GF-D8 (cell line): ENCODE measurements around the gene ADAMTS19.

Experiments used
- DNase-seq: peaks from one replicate; lab custom pipeline; 2025; lab: John Stamatoyannopoulos, UW

ADAMTS19 gene

GRCh38 chr5:129689045-129689444, 228.9 kb downstream of the ADAMTS19 start:
- no peak for DNase-seq

DNA sequence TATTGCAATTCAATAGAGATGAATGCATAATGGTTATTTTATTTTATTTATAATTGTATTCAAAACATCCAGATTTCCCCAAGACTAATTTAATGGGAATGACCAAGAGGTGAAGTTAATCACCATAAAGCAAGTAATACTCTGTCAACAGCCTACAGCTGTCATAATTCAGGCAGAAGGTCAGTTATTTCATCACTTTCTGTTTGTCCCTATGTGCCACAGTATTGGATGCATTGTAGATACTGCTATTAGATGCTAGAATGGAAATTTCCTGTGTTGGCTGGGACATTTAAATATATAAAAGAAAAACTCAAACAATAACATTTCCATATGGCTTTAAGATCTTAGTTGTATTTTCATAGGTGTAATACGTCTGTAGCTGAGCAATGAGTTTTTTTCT, 231.1 kb downstream of the ADAMTS19 start:
- no peak for DNase-seq

DNA sequence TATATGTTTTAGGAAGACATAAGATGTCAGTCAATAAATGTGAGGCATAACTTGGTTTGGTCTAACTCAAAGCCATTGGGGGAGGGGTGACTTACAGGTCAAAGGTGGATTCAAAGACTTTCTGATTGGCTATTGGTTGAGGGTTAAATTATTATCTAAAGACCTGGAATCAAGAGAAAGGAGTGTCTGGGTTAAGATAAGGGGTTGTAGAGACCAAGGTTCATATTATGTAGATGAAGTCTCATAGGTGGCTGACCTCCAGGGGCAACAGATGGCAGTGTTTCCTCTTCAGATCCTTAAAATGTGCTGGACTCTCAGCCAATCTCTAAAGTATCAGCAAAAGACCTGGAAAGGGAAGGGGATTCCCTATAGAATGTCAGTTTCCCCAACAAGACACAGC, 236.5 kb downstream of the ADAMTS19 start:
- DNase-seq, result no peak

DNA sequence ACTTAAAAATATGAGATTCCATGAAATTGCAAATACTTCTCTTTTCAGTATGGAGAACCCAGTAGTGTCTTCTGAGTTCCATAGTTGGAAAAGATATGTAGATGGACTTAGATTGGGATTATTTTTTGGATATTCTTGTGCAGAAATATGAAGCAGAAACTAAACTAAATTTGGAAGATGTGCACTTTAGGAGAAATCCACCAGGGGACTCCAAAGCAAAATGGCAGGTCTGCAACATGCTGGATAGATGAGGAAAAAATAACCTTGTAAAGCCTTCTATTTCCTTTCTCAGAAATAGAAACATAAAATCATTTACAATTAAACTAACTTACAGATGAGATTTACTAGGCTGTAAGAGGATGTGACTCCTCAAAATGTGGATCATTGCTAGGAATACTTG, 238.6 kb downstream of the ADAMTS19 start:
- no peak for DNase-seq

DNA sequence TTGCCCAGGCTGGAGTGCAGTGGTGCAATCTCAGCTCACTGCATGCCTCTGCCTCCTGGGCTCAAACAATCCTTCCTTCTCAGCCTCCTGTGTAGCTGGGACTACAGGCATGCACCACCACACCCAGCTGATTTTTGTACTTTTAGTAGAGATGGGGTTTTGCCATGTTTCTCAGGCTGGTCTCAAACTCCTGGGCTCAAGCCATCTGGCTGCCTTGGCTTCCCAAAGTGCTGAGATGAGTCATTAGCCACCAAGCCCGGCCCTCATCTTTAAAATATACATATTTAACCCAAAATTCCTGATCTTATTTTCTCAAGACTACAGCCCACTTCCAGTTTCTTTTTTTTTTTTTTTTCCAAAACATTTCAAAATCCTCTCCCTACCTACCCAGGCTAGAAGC, 256.1 kb downstream of the ADAMTS19 start:
- no peak for DNase-seq

GRCh38 chr5:129716651-129717050, 256.6 kb downstream of the ADAMTS19 start:
- DNase-seq, result no peak

DNA sequence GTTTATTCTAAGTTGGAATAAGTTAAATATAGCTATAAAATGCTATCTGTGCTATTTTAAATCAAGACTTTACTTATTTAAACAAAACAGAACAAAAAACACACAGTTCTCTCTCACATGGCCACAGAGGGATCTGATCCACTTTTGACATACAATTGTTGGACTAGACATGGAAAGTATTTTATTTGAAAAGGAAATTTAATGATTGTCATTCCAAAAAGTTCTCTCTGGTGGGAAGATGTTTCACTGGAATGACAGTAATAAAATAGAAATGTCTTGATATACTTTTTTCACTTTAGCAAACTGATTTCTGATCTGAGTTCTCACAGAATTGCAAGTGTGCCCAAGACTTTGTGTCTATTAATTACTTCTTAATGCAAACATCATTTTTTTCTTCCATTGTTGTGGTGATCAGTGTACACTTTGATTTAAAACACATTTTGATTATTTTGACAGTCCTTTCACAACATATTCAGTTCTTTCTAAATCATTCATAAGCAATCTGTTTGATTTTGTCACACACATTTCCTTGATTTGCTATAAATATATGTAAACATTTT, 257.7 kb downstream of the ADAMTS19 start:
- DNase-seq, result no peak

- DNase-seq, result no peak
Observed at GRCh38 chr5:129718471-129719090, 258.5 kb downstream of the ADAMTS19 start.

DNA sequence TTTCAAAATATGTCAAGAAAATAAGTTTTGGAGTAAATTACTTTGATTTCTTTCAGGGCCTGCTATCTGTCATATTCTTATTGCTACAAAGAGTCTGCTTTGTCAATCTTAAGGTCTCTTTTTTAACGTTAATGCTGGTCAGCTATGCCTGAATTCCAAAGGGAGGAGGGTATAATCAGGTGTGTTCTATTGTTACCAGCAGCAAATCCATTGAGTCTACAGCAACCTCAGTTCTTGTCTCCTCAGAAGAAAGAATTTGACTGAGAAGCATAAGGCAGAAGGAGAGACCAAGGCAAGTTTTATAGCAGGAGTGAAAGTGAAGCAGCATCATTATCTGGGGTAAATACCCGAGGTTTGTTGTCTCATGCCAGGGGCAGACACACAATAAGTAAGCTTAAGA, 264.1 kb downstream of the ADAMTS19 start:
- no peak for DNase-seq

- DNase-seq, result no peak
Observed at GRCh38 chr5:129724647-129725046, 264.5 kb downstream of the ADAMTS19 start.

- DNase-seq, result no peak
Observed at GRCh38 chr5:129739773-129740172, 279.7 kb downstream of the ADAMTS19 start.

DNA sequence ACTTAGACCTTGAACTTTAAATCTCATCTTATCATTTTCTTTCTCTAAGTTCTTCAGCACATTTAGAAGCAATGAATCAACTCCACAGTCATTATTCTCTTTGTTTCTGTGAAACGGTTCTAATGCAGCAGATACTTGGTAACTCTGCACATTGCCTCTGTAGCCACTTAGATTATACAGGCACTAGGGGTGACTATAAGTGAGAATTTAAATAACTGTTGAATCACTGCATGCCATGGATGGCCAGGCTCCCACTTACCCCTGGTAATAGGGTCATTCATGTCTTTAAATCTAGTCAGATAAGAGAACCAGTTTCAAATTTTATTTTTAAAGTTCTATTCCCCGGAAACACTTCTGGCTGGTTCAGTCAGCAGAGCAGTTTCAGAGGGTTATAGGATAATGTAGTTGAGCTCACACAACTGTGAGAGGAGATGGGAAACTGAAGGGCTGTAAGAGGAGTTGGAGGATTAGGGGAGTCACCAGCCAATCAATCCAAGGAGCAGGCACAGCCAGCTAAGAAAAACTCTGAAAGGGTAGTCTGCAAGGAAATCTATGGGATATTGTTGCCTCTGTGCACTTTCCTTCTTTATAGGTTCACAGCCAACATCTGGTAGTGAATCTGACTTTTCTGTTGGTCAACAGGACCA, 283.6 kb downstream of the ADAMTS19 start:
- no peak for DNase-seq

DNA sequence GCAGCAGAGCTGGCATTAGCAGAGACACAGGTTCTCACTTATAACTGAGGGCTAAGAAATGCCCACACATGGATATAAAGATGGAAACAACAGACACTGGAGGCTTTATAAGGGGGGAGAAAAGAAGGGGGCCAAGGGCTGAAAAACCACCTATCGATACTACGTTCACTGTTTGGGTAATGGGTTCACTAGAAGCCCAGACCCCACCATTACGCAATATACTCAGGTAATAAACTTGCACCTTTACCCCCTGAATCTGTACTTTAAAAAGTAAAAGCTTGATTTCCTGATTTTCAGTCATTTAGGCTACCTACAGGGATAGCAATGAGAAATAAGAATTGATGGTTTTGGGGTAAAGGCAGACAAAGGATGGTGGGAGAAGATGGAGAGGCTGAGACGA, 285.9 kb downstream of the ADAMTS19 start:
- DNase-seq, result no peak

- no peak for DNase-seq
Observed at GRCh38 chr5:129746876-129747275, 286.8 kb downstream of the ADAMTS19 start.

DNA sequence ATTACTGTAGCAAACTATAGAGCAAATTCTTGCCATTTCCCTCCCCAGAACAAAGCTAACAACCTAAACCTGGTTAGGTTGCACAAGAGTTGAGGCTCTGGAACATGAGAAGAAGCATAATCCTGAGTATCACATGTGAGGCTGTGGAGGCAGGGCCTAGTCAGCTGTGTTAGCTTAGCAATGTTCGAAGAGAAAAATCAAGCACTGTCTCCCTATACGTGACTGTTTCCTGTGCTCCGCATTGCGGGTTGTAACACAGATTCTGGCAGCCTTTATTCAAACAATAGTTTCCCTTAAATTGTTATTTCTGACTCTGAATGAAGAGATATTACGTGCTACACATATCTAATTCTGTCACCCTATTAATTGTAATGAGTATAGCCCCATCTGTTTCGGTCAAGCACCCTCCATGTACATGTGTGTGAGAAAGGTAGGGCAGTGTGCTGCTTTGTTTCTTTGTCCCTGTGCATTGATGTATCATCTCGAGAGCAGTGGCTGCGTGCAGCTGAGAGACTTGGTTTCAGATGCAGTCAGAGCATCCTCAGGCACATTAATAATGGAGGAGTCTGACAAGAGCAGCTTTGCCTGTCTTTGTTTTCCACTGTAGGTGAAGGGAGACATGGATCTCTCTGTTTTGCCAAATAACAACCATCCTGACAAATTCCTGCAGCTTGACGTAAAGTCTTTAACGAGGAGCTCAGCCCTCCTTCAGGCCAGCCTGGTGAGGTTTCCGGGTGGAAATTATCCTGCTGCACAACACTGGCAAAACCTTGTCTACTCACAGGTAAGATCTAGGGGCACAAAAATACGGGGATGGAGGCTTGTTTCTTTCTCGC, 287.7 kb downstream of the ADAMTS19 start, which contains the start of gene MINAR2:
MINAR2 (plus strand) TSS at position 523 of the 836 bp plus-strand sequence; CDS start at position 620, 97 bp downstream.
- no peak for DNase-seq

GRCh38 chr5:129748913-129749880, 289.1 kb downstream of the ADAMTS19 start:
- no peak for DNase-seq

- DNase-seq, result no peak
Observed at GRCh38 chr5:129760636-129761325, 300.7 kb downstream of the ADAMTS19 start.

- no peak for DNase-seq
Observed at GRCh38 chr5:129763651-129764050, 303.6 kb downstream of the ADAMTS19 start.

DNA sequence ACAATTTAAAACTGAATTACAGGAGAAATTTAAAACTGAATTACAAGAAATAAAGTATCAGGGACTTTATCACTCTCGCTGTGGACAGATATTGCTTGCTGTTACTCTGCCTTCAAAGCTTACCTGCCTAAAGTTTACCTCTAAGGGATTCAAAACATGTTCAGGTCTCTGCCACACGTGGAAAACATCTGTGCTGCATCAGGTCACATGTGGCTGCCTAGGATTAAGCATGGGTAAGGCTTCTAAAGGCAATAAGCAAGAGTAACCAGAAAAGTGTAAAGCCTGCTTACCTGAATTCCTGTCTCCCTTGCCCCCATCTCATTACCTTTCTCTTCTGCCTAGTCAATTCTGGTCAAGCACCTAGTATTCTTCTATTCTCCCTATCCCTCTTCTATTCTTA, 306.7 kb downstream of the ADAMTS19 start:
- no peak for DNase-seq

GRCh38 chr5:129767927-129768380, 307.9 kb downstream of the ADAMTS19 start:
- DNase-seq, result no peak

GRCh38 chr5:129768735-129769134, 308.6 kb downstream of the ADAMTS19 start:
- no peak for DNase-seq
